Measurements from ENCODE around the gene SERPINB1. TPM values are rescaled to one million over a fixed set of nuclear protein-coding genes. Genes with fewer than 3 reads are reported as not detected.

Gene SERPINB1
- total RNA-seq, 2 donors from 2014 or later, result 30.6 to 38.5 TPM

- TF ChIP-seq, protein P1, sequence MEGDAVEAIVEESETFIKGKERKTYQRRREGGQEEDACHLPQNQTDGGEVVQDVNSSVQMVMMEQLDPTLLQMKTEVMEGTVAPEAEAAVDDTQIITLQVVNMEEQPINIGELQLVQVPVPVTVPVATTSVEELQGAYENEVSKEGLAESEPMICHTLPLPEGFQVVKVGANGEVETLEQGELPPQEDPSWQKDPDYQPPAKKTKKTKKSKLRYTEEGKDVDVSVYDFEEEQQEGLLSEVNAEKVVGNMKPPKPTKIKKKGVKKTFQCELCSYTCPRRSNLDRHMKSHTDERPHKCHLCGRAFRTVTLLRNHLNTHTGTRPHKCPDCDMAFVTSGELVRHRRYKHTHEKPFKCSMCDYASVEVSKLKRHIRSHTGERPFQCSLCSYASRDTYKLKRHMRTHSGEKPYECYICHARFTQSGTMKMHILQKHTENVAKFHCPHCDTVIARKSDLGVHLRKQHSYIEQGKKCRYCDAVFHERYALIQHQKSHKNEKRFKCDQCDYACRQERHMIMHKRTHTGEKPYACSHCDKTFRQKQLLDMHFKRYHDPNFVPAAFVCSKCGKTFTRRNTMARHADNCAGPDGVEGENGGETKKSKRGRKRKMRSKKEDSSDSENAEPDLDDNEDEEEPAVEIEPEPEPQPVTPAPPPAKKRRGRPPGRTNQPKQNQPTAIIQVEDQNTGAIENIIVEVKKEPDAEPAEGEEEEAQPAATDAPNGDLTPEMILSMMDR (conservative IDR thresholded peaks at IDR 0.05), result no peak
- H3K27ac Mint-ChIP-seq, result no peak overlapping the region
- peaks cover 33% of the 10 kb centered on the region for H3K4me1 Mint-ChIP-seq
- peaks cover 2% of the 10 kb centered on the region for H3K27me3 Mint-ChIP-seq (ENCODE audit: insufficient read depth)
- peaks cover 10% of the 10 kb centered on the region for H3K9me3 Mint-ChIP-seq
- Histone ChIP-seq H3K4me3 (ENCODE audit: low read length) (no peak overlapping the region), H3K9ac (ENCODE audit: extremely low read depth, low read length, poor library complexity, severe bottlenecking) (no peak overlapping the region), H3K4me1 (ENCODE audit: control insufficient read depth, insufficient read depth, low read length) (peaks cover 23% of the 10 kb centered on the region), H3K27me3 (ENCODE audit: control insufficient read depth, insufficient read depth, low read length, poor library complexity, severe bottlenecking) (no peaks in the 10 kb centered on the region), H3K27ac (ENCODE audit: low read depth, low read length) (no peak overlapping the region), H3K36me3 (ENCODE audit: control insufficient read depth, insufficient read depth, low read length) (no peaks in the 10 kb centered on the region), H3K9me3 (ENCODE audit: control insufficient read depth, low read length) (peaks cover 18% of the 10 kb centered on the region)
- peak; percentile 30 for DNase-seq
- H3K4me3 Mint-ChIP-seq, result no peak overlapping the region
- peaks cover 23% of the 10 kb centered on the region for H3K36me3 Mint-ChIP-seq (ENCODE audit: low read depth)
- WGBS, 2 experiments (ENCODE audit: insufficient coverage in 1 of 2, insufficient read length in 1 of 2), result 89 to 97% methylated on average over 5 to 7 of the region's 8 CpGs
Measured at GRCh38 chr6:2873643-2874042, 32.0 kb upstream of the SERPINB1 start.

DNA sequence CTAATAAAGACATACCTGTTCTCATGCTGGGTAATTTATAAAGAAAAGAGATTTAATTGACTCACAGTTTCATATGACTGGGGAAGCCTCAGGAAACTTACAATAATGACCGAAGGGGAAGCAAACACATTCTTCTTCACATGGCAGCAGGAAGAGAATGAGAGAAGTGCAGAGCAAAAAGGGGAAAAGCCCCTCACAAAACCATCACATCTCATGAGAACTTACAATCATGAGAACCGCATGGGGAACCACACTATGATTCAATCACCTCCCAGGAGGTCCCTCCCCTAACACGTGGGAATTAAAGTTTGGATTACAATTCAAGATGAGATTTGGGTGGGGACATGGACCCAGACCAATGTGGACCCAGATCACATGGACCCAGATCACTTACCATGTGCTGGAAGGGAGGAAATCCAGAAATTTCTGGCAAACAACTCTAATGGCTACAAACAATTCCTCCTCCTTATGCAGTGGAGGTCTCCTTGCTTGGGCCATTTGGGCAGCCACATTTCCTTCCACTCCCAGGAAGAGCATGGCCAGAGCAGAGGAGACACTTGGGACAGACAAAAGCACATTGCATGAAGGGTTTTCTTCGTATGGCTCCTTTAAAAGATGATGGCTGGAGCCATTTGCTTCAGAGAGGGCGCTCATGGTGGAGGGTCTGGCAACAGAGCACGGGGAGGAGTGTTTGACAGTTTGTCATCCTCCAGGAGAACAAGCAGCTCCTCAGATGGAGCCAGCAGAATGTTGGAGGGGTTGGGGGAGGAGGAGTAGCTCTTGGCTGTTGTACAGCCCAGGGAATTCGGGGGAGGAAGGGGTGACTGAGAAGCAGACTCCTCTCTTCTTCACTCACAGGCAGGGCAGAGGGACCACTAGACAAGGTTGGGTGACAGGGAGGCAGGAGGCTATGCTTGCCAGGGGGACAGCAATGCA lies 31.0 kb upstream of the SERPINB1 start:
- Histone ChIP-seq H3K27ac (ENCODE audit: low read depth, low read length) (no peak overlapping the region), H3K9me3 (ENCODE audit: control insufficient read depth, low read length) (peaks cover 19% of the 10 kb centered on the region), H3K9ac (ENCODE audit: extremely low read depth, low read length, poor library complexity, severe bottlenecking) (no peak overlapping the region), H3K4me1 (ENCODE audit: control insufficient read depth, insufficient read depth, low read length) (peaks cover 20% of the 10 kb centered on the region), H3K4me3 (ENCODE audit: low read length) (no peak overlapping the region), H3K36me3 (ENCODE audit: control insufficient read depth, insufficient read depth, low read length) (no peaks in the 10 kb centered on the region), H3K27me3 (ENCODE audit: control insufficient read depth, insufficient read depth, low read length, poor library complexity, severe bottlenecking) (no peaks in the 10 kb centered on the region)
- Mint-ChIP-seq H3K27me3 (ENCODE audit: insufficient read depth) (peaks cover 2% of the 10 kb centered on the region), H3K9me3 (peaks cover 10% of the 10 kb centered on the region), H3K4me3 (no peak overlapping the region), H3K27ac (no peak overlapping the region), H3K36me3 (ENCODE audit: low read depth) (peaks cover 23% of the 10 kb centered on the region), H3K4me1 (peaks cover 27% of the 10 kb centered on the region)
- peak; percentile 40 for DNase-seq
- whole genome bisulfite sequencing, 2 experiments (ENCODE audit: insufficient coverage in 1 of 2, insufficient read length in 1 of 2), result 77 to 92% methylated on average over 6 to 7 of the region's 7 CpGs
- TF ChIP-seq, protein P1 (conservative IDR thresholded peaks at IDR 0.05), result no peak

DNA sequence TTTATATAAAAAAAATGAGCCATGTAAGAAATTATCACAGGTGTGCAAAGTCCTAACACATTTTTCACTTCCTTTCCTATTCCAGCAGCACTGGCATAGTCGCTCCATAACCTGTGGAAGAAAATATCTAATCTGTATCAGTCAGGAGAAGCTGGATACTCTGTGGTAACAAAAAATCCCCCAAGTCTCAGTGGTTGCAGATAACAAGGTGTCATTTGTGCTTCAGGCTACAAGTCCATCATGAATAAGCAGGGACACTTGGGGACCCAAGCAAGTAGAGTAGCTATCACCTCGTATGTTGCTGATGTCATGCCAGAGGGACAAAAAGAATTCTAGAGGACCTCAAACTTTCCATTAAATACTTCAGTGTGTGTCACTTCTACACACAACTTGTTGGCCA lies 30.3 kb upstream of the SERPINB1 start:
- Histone ChIP-seq H3K4me1 (ENCODE audit: control insufficient read depth, insufficient read depth, low read length) (peaks cover 13% of the 10 kb centered on the region), H3K27ac (ENCODE audit: low read depth, low read length) (no peak overlapping the region), H3K27me3 (ENCODE audit: control insufficient read depth, insufficient read depth, low read length, poor library complexity, severe bottlenecking) (no peaks in the 10 kb centered on the region), H3K9ac (ENCODE audit: extremely low read depth, low read length, poor library complexity, severe bottlenecking) (no peak overlapping the region), H3K4me3 (ENCODE audit: low read length) (no peak overlapping the region), H3K36me3 (ENCODE audit: control insufficient read depth, insufficient read depth, low read length) (no peaks in the 10 kb centered on the region), H3K9me3 (ENCODE audit: control insufficient read depth, low read length) (peaks cover 19% of the 10 kb centered on the region)
- peak; percentile 20 for DNase-seq
- no peak overlapping the region for H3K4me3 Mint-ChIP-seq
- TF ChIP-seq, protein P1 (conservative IDR thresholded peaks at IDR 0.05), result no peak
- peaks cover 10% of the 10 kb centered on the region for H3K9me3 Mint-ChIP-seq
- peaks cover 23% of the 10 kb centered on the region for H3K36me3 Mint-ChIP-seq (ENCODE audit: low read depth)
- H3K4me1 Mint-ChIP-seq, result peaks cover 19% of the 10 kb centered on the region
- H3K27me3 Mint-ChIP-seq (ENCODE audit: insufficient read depth), result peaks cover 2% of the 10 kb centered on the region
- no peak overlapping the region for H3K27ac Mint-ChIP-seq
- WGBS, 2 experiments (ENCODE audit: insufficient coverage in 1 of 2, insufficient read length in 1 of 2), result 90 to 96% methylated on average over 1 to 2 of the region's 2 CpGs
